Mesothelial cell of epicardium (in vitro differentiated cells): ENCODE measurements around the gene DHX57. TPM values are rescaled to one million over a fixed set of nuclear protein-coding genes. Genes with fewer than 3 reads are reported as not detected.

ENCODE experiments used
- DNase-seq, 2 experiments: peaks; one replicate each; pipeline ENCODE4 v3.0.0; 2021; ENCODE audit warnings: low spot score in 2 of 2; ENCODE audit not compliant: unreplicated experiment in 2 of 2
- H3K27ac Mint-ChIP-seq: 2 replicates; pipeline ENCODE4 v1.8.0; 2021; ENCODE audit warnings: mixed read lengths
- H3K27me3 Mint-ChIP-seq: 2 replicates; pipeline ENCODE4 v1.8.0; 2021; ENCODE audit warnings: low read depth, mixed read lengths
- H3K36me3 Mint-ChIP-seq: 2 replicates; pipeline ENCODE4 v1.8.0; 2021; ENCODE audit warnings: mixed read lengths
- H3K4me1 Mint-ChIP-seq: 2 replicates; pipeline ENCODE4 v1.8.0; 2021; ENCODE audit warnings: mixed read lengths
- H3K4me3 Mint-ChIP-seq: 2 replicates; pipeline ENCODE4 v1.8.0; 2021; ENCODE audit warnings: mild to moderate bottlenecking, moderate library complexity, mixed read lengths
- H3K9me3 Mint-ChIP-seq: 2 replicates; pipeline ENCODE4 v1.8.0; 2021; ENCODE audit warnings: mixed read lengths
- CTCF ChIP-seq: fragments of 200-600 bp; sonication (generic); IDR thresholded peaks from one replicate; pipeline ENCODE4 v1.5.0; 2021; ENCODE audit warnings: antibody characterized with exemption; ENCODE audit not compliant: unreplicated experiment
- total RNA-seq: library from RNA; stranded (reverse); gene quantifications from 3 replicates; pipeline ENCODE4 v1.2.1, GENCODE V29; 2021

DHX57 gene
- total RNA-seq, 1 donor from 2014 or later: 33.7 TPM

- no peak overlapping the region for H3K4me3 Mint-ChIP-seq
- TF ChIP-seq CTCF: no peak
- no peak for DNase-seq
- H3K27me3 Mint-ChIP-seq: no peaks in the 10 kb centered on the region
- H3K4me1 Mint-ChIP-seq: no peaks in the 10 kb centered on the region
- H3K36me3 Mint-ChIP-seq: peaks cover 43% of the 10 kb centered on the region
- H3K9me3 Mint-ChIP-seq: no peaks in the 10 kb centered on the region
- no peak overlapping the region for H3K27ac Mint-ChIP-seq
Observed at GRCh38 chr2:38815936-38816335, 59.8 kb downstream of the DHX57 start.

DNA sequence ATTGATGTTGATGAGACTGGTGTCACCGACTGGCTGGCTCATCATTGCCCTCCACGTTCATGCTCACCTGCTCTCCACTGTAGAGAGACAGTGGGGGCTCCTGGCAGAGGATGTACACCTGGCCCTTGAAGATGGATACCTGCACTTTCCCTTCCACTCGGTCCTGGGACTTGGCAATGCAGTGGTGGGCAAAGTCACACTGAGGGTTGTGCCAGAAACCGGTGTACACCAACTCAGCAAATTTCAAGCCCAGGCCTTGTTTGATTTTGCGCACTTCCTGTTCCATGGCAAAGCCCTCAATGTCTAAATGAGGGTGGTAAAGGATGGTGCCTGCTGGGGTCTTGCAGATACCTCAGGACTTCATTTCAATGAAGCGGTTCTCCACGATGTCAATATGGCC is 65.2 kb downstream of the DHX57 start:
- no peak overlapping the region for H3K4me3 Mint-ChIP-seq
- no peak for DNase-seq
- no peaks in the 10 kb centered on the region for H3K27me3 Mint-ChIP-seq
- no peaks in the 10 kb centered on the region for H3K4me1 Mint-ChIP-seq
- H3K27ac Mint-ChIP-seq: no peak overlapping the region
- H3K36me3 Mint-ChIP-seq: peaks cover 32% of the 10 kb centered on the region
- no peaks in the 10 kb centered on the region for H3K9me3 Mint-ChIP-seq
- no peak for TF ChIP-seq CTCF

GRCh38 chr2:38808677-38809076 is 67.1 kb downstream of the DHX57 start:
- Mint-ChIP-seq H3K9me3 (no peaks in the 10 kb centered on the region), H3K27ac (no peak overlapping the region), H3K27me3 (no peaks in the 10 kb centered on the region), H3K4me1 (no peaks in the 10 kb centered on the region), H3K4me3 (no peak overlapping the region), H3K36me3 (peaks cover 25% of the 10 kb centered on the region)
- TF ChIP-seq CTCF: no peak
- DNase-seq: no peak

DNA sequence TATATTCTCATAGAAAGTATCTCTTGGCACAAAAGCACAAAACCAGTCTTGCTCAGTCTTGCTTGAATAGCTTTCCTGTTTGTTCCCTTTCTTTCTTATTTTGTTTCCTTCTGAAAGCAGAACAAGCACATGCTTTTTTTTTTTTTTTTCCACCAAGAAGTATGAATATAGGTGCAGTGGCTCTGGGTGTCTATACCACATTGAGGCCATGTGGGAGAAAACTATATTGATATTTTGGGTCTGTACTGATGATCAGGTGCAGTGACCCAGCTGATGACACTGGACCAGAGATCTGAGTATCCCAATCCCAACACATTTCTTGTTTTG is 69.0 kb downstream of the DHX57 start:
- Mint-ChIP-seq H3K4me3 (no peak overlapping the region), H3K4me1 (no peaks in the 10 kb centered on the region), H3K36me3 (peaks cover 20% of the 10 kb centered on the region), H3K27me3 (no peaks in the 10 kb centered on the region), H3K9me3 (no peaks in the 10 kb centered on the region), H3K27ac (no peak overlapping the region)
- DNase-seq: no peak
- no peak for TF ChIP-seq CTCF

GRCh38 chr2:38806015-38806732 is 69.6 kb downstream of the DHX57 start:
- Mint-ChIP-seq H3K27ac (no peak overlapping the region), H3K27me3 (no peaks in the 10 kb centered on the region), H3K36me3 (peaks cover 14% of the 10 kb centered on the region), H3K4me3 (no peak overlapping the region), H3K9me3 (no peaks in the 10 kb centered on the region), H3K4me1 (no peaks in the 10 kb centered on the region)
- DNase-seq: no peak
- TF ChIP-seq CTCF: no peak

DNA sequence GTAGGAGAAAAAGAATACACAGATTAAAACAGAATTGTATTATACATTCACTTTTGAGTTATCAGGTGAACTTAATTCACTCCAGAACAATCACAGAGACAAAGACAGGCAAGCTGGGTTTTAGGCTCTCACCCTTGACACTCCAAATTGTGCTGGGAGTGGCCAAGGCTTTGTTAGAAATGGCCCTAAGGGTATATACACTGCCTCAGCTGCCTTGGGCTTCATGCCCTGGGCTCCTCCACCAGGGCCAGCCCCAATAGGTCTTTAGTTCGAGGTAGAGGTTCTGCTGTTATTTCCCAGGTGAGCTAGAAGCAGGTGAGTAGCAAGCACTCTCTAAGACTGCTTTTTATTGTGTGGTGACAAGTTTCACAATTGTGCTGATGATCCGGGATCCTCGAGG is 77.8 kb downstream of the DHX57 start:
- Mint-ChIP-seq H3K4me3 (no peak overlapping the region), H3K36me3 (peaks cover 10% of the 10 kb centered on the region), H3K4me1 (peaks cover 4% of the 10 kb centered on the region), H3K27me3 (no peaks in the 10 kb centered on the region), H3K9me3 (no peaks in the 10 kb centered on the region), H3K27ac (no peak overlapping the region)
- no peak for DNase-seq
- TF ChIP-seq CTCF: no peak
